Neural progenitor cell (in vitro differentiated cells): Measurements from ENCODE around the gene SHKBP1.

Experiments
- CTCF ChIP-seq: fragments of 200-600 bp; sonication (generic); IDR thresholded peaks from 2 replicates; pipeline ENCODE4 v1.5.1; 2017; ENCODE audit warnings: antibody characterized with exemption, mild to moderate bottlenecking
- EZH2 ChIP-seq: fragments of 200-600 bp; sonication (generic); IDR thresholded peaks from 2 replicates; pipeline ENCODE4 v1.6.1; 2017; ENCODE audit warnings: antibody characterized with exemption, mild to moderate bottlenecking, moderate library complexity

- no peak for TF ChIP-seq CTCF
- no peak for TF ChIP-seq EZH2
These were observed 38.1 kb downstream of the SHKBP1 start for GRCh38 chr19:40614622-40615411.
